Pancreas (tissue), 10 donors: ENCODE data around the gene ROBO4. TPM values are rescaled to one million over a fixed set of nuclear protein-coding genes. Genes with fewer than 3 reads are reported as not detected.

ENCODE experiments used
- ATAC-seq, 4 donors: fragments of 200-7000 bp; cut with Tn5 transposase; one replicate each; pipeline versions ENCODE4 v1.8.0 to v1.9.1; 2020; ENCODE audit warnings: mild to moderate bottlenecking in 4 of 4, moderate library complexity in 4 of 4
- DNase-seq, 6 donors: peaks; one replicate each; pipeline ENCODE4 v3.0.0-alpha.2; 2020
- FAIRE-seq: peaks from 2 replicates; lab custom pipeline; 2012; peaks lifted over from hg19 to GRCh38; lab: Jason Lieb, UNC
- H3K27ac ChIP-seq, 4 donors: fragments of 200-600 bp; sonication (generic); 1 replicate in 3 of 4; 2 replicates in 1 of 4; pipeline versions ENCODE4 v1.5.0 to v1.8.0; 2020
- H3K27me3 ChIP-seq, 4 donors: fragments of 200-600 bp; one replicate each; pipeline ENCODE4 v1.8.0; 2021
- H3K36me3 ChIP-seq, 3 donors: fragments of 200-600 bp; sonication (generic) in 1 of 3; one replicate each; pipeline versions ENCODE4 v1.5.0 to v1.8.0; 2020 to 2021
- H3K4me1 ChIP-seq, 3 donors: fragments of 200-600 bp; one replicate each; pipeline ENCODE4 v1.8.0; 2021
- H3K4me3 ChIP-seq, 4 donors: fragments of 200-600 bp; sonication (generic) in 2 of 4; one replicate each; pipeline versions ENCODE4 v1.5.0 to v1.8.0; 2020 to 2021
- H3K9me3 ChIP-seq, 4 donors: fragments of 200-600 bp; one replicate each; pipeline ENCODE4 v1.8.0; 2021
- WGBS, 2 donors: extraction: QIAGEN DNeasy Blood & Tissue Kit; methylation state at CpG; one replicate each; pipeline ENCODE4 v1.1.7; 2013; 5-methylcytosine and 5-hydroxymethylcytosine counted together
- intact Hi-C, 3 donors: fragments of 100-400 bp; cut with DNase I; formaldehyde crosslinking; loops; one replicate each; pipeline versions ENCODE4 v1.11.1 to v1.14.2; 2022
- polyA plus RNA-seq, 2 donors: library from polyadenylated mRNA; stranded (reverse); fragments of 200-250 nt; gene quantifications; one replicate each; pipeline ENCODE4 v1.2.3, GENCODE V29; 2013
- total RNA-seq, 6 donors: library from RNA; stranded (reverse); fragmentation: NEBNext Ultra II Directional in 4 of 6; extraction: Animal tissue kit (Norgen Biotek cat#: 25700) in 4 of 6; gene quantifications; one replicate each; pipeline versions ENCODE4 v1.2.1 to v1.2.4, GENCODE V29; 2021 to 2023
- TF ChIP-seq, protein P1 (sequence below), 4 donors: fragments of 200-600 bp; sonication (generic) in 3 of 4; IDR thresholded peaks; one replicate each; pipeline versions ENCODE4 v1.5.0 to v1.8.0; 2021; ENCODE audit warnings: antibody characterized with exemption in 4 of 4
- donor health status: healthy with polysubstance abuse.
- donor health status: DM: no; HTN: no; CAD: no; lungs with moderate emphysema.
- donor health status: DM: no; HTN: no; CAD: no.
- donor health status: control.
- donor health status: control.
- donor health status: Bipolar disorder and iron deficiency.
- donor health status: DM: yes; HTN: yes; CAD: no.
- donor health status: DM: no; HTN: no; CAD: no.
- donor health status: DM: no; HTN: no; CAD: no.
- donor health status: DM: yes; HTN: yes; CAD: no.

Gene ROBO4
- total and polyA plus RNA-seq, 8 donors, result 2.3 to 9.8 (median 3.8) TPM

GRCh38 chr11:124889191-124890091 lies 8.2 kb downstream of the ROBO4 start:
- H3K4me1 ChIP-seq, result no peaks in the 10 kb centered on the region
- DNase-seq (no peak), FAIRE-seq (no peak), ATAC-seq (no peak)
- no peak overlapping the region for H3K27ac ChIP-seq
- intact Hi-C loops, result no loop called here
- H3K9me3 ChIP-seq, result no peaks in the 10 kb centered on the region
- no peaks in the 10 kb centered on the region for H3K36me3 ChIP-seq
- 74 to 88% methylated on average over 2 of the region's 2 CpGs for WGBS, 2 donors
- no peak overlapping the region for H3K4me3 ChIP-seq
- no peaks in the 10 kb centered on the region for H3K27me3 ChIP-seq
- TF ChIP-seq, protein P1, sequence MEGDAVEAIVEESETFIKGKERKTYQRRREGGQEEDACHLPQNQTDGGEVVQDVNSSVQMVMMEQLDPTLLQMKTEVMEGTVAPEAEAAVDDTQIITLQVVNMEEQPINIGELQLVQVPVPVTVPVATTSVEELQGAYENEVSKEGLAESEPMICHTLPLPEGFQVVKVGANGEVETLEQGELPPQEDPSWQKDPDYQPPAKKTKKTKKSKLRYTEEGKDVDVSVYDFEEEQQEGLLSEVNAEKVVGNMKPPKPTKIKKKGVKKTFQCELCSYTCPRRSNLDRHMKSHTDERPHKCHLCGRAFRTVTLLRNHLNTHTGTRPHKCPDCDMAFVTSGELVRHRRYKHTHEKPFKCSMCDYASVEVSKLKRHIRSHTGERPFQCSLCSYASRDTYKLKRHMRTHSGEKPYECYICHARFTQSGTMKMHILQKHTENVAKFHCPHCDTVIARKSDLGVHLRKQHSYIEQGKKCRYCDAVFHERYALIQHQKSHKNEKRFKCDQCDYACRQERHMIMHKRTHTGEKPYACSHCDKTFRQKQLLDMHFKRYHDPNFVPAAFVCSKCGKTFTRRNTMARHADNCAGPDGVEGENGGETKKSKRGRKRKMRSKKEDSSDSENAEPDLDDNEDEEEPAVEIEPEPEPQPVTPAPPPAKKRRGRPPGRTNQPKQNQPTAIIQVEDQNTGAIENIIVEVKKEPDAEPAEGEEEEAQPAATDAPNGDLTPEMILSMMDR (IDR thresholded peaks at IDR 0.05), result no peak

GRCh38 chr11:124887667-124888013 lies 10.0 kb downstream of the ROBO4 start:
- TF ChIP-seq, protein P1 (IDR thresholded peaks at IDR 0.05), result no peak
- Histone ChIP-seq H3K27ac (no peak overlapping the region), H3K4me3 (no peak overlapping the region), H3K4me1 (no peaks in the 10 kb centered on the region), H3K36me3 (no peaks in the 10 kb centered on the region), H3K27me3 (no peaks in the 10 kb centered on the region), H3K9me3 (no peaks in the 10 kb centered on the region)
- intact Hi-C loops, result no loop called here
- DNase-seq, result no peak
- FAIRE-seq, result no peak
- 65 to 68% methylated on average over 3 of the region's 3 CpGs for WGBS, 2 donors
- ATAC-seq, result no peak

DNA sequence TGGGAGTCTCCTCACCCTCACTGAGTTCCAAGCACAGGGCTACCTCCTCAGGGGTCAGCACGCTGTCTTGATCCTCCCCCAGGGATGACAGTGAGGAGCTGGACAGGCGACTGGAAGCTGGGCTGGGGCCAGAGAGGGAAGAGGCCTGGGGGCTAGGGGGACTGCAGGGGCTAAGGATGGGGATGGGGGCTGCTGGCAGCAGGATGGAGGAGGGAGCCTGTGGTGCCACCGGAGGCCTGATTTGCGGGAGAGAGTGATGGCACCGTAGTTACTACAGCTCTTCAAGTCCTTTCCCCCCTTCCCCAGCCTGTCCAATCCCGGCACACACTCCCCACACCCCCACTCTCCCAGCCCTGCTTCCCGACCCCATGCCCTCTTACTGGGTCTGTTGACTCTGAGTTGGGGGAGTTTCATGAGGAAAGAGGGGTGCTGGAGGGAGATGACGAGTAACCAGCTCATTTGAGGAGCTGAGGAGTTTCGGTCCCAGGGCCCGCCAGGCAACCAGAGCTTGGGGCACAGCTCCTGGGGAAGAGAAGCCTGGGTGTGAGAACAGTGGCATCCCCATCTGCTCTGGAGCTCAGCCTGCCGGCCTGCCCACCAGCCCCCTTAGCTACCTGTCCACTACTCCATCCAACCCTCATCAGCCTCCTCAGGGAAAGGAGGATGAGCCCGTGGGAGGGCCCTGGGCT lies 10.5 kb downstream of the ROBO4 start:
- H3K9me3 ChIP-seq, result no peaks in the 10 kb centered on the region
- ATAC-seq, result no peak
- intact Hi-C loops, result no loop called here
- no peaks in the 10 kb centered on the region for H3K4me1 ChIP-seq
- no peak overlapping the region for H3K27ac ChIP-seq
- no peaks in the 10 kb centered on the region for H3K27me3 ChIP-seq
- H3K4me3 ChIP-seq, result no peak overlapping the region
- TF ChIP-seq, protein P1 (IDR thresholded peaks at IDR 0.05), result no peak
- no peaks in the 10 kb centered on the region for H3K36me3 ChIP-seq
- DNase-seq, result no peak
- FAIRE-seq, result no peak
- WGBS, 2 donors, result 54 to 74% methylated on average over 10 to 12 of the region's 12 CpGs

DNA sequence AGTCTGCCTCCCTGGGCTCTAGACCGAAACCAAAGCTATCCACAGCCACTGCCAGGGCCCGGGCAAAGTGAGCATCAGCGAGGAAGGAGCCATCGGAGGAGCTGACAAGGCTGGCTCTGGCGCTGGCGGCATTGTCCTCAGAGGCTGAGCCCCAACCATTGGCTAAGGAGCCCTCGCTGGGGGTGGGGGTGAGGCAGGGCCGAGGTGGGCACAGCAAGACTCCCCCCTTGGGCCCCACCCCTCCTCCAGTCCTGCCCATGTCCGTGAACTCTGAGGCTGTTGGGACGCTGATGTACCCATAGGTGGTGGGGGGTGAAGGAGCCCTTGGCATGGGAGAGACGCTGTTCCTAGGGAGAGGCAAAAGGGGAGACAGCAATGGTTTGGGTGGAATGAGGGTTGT lies 11.2 kb downstream of the ROBO4 start:
- ATAC-seq (no peak), DNase-seq (no peak), FAIRE-seq (no peak)
- intact Hi-C loops, result no loop called here
- Histone ChIP-seq H3K9me3 (no peaks in the 10 kb centered on the region), H3K36me3 (no peaks in the 10 kb centered on the region), H3K27ac (no peak overlapping the region), H3K27me3 (no peaks in the 10 kb centered on the region), H3K4me3 (no peak overlapping the region), H3K4me1 (no peaks in the 10 kb centered on the region)
- 66 to 72% methylated on average over 10 to 11 of the region's 11 CpGs for WGBS, 2 donors
- TF ChIP-seq, protein P1 (IDR thresholded peaks at IDR 0.05), result no peak
